Lower leg skin (tissue), 4 donors: ENCODE data around the gene SIGLEC10. TPM values are rescaled to one million over a fixed set of nuclear protein-coding genes. Genes with fewer than 3 reads are reported as not detected.
A peak's percentile ranks its signal among the peaks of the same experiment; 100 is the strongest.

ENCODE experiments used
- DNase-seq, 2 donors: peaks; one replicate each; pipeline ENCODE4 v3.0.0-alpha.2; 2019; ENCODE audit warnings: low spot score in 2 of 2
- H3K4me3 ChIP-seq: fragments of 200-600 bp; sonication (generic); 2 replicates; pipeline ENCODE4 v1.5.1; 2017; ENCODE audit warnings: mild to moderate bottlenecking, low read depth; ENCODE audit not compliant: poor library complexity, severe bottlenecking
- POLR2A ChIP-seq, 2 donors: fragments of 450-650 bp; IDR thresholded peaks; one replicate each; pipeline ENCODE4 v1.6.1; 2016 to 2017; ENCODE audit warnings: antibody characterized with exemption in 2 of 2, mild to moderate bottlenecking in 1 of 2, moderate library complexity in 1 of 2
- WGBS, 2 donors: methylation state at CpG; one replicate each; pipeline ENCODE4 v1.1.5; 2018; 5-methylcytosine and 5-hydroxymethylcytosine counted together
- intact Hi-C: fragments of 100-400 bp; cut with DNase I; formaldehyde crosslinking; loops from one replicate; pipeline ENCODE4 v1.15.0; 2023; ENCODE audit warnings: low total_unique reads
- total RNA-seq, 4 donors: library from RNA; depleted of rRNA; stranded (reverse); fragments of >200 nt; gene quantifications; one replicate each; pipeline ENCODE4 v1.1.0, GENCODE V29; 2016
- TF ChIP-seq, protein P1 (sequence below), 3 donors: fragments of 450-650 bp; IDR thresholded peaks; one replicate each; pipeline ENCODE4 v1.5.1; 2016; ENCODE audit warnings: antibody characterized with exemption in 3 of 3, mild to moderate bottlenecking in 3 of 3, moderate library complexity in 2 of 3

SIGLEC10 gene
- total RNA-seq, 4 donors from 2014 or later: 0.53 to 8.6 (median 1.8) TPM

GRCh38 chr19:51441410-51442390 is 24.3 kb upstream of the SIGLEC10 start:
- TF ChIP-seq POLR2A (IDR thresholded peaks at IDR 0.05): no peak
- TF ChIP-seq, protein P1, sequence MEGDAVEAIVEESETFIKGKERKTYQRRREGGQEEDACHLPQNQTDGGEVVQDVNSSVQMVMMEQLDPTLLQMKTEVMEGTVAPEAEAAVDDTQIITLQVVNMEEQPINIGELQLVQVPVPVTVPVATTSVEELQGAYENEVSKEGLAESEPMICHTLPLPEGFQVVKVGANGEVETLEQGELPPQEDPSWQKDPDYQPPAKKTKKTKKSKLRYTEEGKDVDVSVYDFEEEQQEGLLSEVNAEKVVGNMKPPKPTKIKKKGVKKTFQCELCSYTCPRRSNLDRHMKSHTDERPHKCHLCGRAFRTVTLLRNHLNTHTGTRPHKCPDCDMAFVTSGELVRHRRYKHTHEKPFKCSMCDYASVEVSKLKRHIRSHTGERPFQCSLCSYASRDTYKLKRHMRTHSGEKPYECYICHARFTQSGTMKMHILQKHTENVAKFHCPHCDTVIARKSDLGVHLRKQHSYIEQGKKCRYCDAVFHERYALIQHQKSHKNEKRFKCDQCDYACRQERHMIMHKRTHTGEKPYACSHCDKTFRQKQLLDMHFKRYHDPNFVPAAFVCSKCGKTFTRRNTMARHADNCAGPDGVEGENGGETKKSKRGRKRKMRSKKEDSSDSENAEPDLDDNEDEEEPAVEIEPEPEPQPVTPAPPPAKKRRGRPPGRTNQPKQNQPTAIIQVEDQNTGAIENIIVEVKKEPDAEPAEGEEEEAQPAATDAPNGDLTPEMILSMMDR (IDR thresholded peaks at IDR 0.05): no peak
- intact Hi-C loops: no loop called here
- DNase-seq: peak in 1 of 2 donors; percentile 86
- no peak overlapping the region for H3K4me3 ChIP-seq
- 38 to 58% methylated on average over 31 of the region's 31 CpGs for WGBS, 2 donors

GRCh38 chr19:51440846-51441409 is 23.5 kb upstream of the SIGLEC10 start:
- intact Hi-C loops: no loop called here
- 44 to 52% methylated on average over 11 of the region's 11 CpGs for WGBS, 2 donors
- DNase-seq: peak in 1 of 2 donors; percentile 75
- TF ChIP-seq, protein P1 (IDR thresholded peaks at IDR 0.05): no peak
- TF ChIP-seq POLR2A (IDR thresholded peaks at IDR 0.05): no peak
- no peak overlapping the region for H3K4me3 ChIP-seq

GRCh38 chr19:51440052-51440451 is 22.6 kb upstream of the SIGLEC10 start:
- WGBS, 2 donors: 72 to 75% methylated on average over 2 of the region's 2 CpGs
- no peak for TF ChIP-seq POLR2A (IDR thresholded peaks at IDR 0.05)
- TF ChIP-seq, protein P1 (IDR thresholded peaks at IDR 0.05): no peak
- intact Hi-C loops: no loop called here
- H3K4me3 ChIP-seq: no peak overlapping the region
- no peak for DNase-seq

DNA sequence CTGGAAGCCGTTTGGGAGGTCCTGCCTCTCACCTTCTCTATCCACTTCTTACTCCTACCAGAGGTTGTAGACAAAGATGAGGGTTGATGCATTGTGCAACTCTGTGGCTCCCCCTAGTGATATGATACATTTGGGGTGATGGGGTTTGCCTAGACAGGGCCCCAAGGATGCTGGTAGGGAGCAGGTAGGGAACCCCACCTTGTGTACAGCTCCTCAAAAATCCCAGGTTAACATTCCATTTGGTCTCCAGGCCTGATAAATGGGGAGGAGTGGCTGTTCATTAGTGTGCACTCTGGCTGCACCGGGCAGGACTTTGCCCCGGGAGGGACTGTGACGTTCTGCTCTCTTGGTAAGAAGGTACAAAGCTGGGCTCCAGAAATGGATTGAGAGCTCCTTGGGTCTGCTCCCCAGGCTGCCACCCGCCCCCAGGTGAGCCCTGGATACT is 21.6 kb upstream of the SIGLEC10 start:
- no peak overlapping the region for H3K4me3 ChIP-seq
- TF ChIP-seq, protein P1 (IDR thresholded peaks at IDR 0.05): no peak
- DNase-seq: peak in 1 of 2 donors; percentile 58
- intact Hi-C loops: no loop called here
- 50 to 59% methylated on average over 5 of the region's 5 CpGs for WGBS, 2 donors

DNA sequence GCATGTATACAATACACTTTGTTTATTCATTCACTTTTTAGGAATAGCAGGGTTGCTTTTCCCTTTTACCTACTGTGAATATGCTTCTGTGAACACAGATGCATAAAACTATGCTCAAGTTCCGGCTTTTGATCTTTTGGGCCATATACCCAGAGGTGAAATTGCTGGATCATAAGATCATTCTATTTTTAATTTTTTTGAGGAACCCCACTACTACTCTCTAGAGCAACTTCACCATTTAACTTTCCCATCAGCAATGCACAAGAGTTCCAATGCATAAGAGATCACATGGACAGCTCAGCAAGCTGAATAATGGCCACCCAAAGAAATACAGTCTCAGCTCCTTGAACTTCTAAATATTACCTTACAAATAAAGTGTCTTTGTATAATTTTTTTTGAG is 17.0 kb upstream of the SIGLEC10 start:
- TF ChIP-seq, protein P1 (IDR thresholded peaks at IDR 0.05): no peak
- no peak for TF ChIP-seq POLR2A (IDR thresholded peaks at IDR 0.05)

More for the DNA sequence above, 17.0 kb upstream of the SIGLEC10 start:
- H3K4me3 ChIP-seq: no peak overlapping the region
- 68% methylated on average over 1 of the region's 1 CpG for WGBS, 2 donors
- no peak for DNase-seq
- intact Hi-C loops: no loop called here
